K562 (cell line): ENCODE measurements around the gene ARHGAP32. TPM values are rescaled to one million over a fixed set of nuclear protein-coding genes. Genes with fewer than 3 reads are reported as not detected.

ENCODE experiments used
- ATAC-seq: fragments of 200-7000 bp; cut with Tn5 transposase; 3 replicates; pipeline ENCODE4 v1.9.1; 2020; ENCODE audit warnings: moderate library complexity
- BruUV-seq: library from RNA; stranded (reverse); fragments of 400-500 nt; replicated peaks from 2 replicates; lab custom pipeline; 2021; lab: Mats Ljungman, UMichigan
- CTCF ChIA-PET: fragments of 300-600 bp; formaldehyde crosslinking; extraction: SDS; loops from one replicate; lab custom pipeline; 2021; ENCODE audit warnings: low intra/inter-chr PET ratio; lab: Yijun Ruan, JAX
- POLR2A ChIA-PET: fragments of 300-600, 350-650 bp; sonication (Branson Sonifier 250); formaldehyde crosslinking; extraction: SDS; loops from one replicate; lab custom pipeline; 2021; ENCODE audit warnings: antibody characterized with exemption, inconsistent platforms; lab: Yijun Ruan, JAX
- DNase-seq, 4 experiments: peaks; one replicate each; pipeline versions ENCODE4 v3.0.0 to v3.0.0-alpha.2; 2011 to 2018; ENCODE audit warnings: low spot score in 3 of 4, mixed read lengths in 3 of 4; ENCODE audit errors: extremely low read depth in 1 of 4
- FAIRE-seq: peaks from 2 replicates; lab custom pipeline; 2011; peaks lifted over from hg19 to GRCh38; lab: Jason Lieb, UNC
- H2AFZ ChIP-seq: 2 replicates; pipeline ENCODE4 v1.6.0; 2011; ENCODE audit warnings: low read depth, low read length, control low read depth, inconsistent platforms
- H3K27ac ChIP-seq: fragments of 200-600 bp; 3 replicates; pipeline ENCODE4 v1.8.0; 2011; ENCODE audit warnings: low read depth, mild to moderate bottlenecking, control low read depth, inconsistent platforms, low read length, moderate library complexity, mixed read lengths; ENCODE audit errors: extremely low read depth
- H3K27me3 ChIP-seq, 2 experiments: fragments of 300-600 bp in 1 of 2; 2 replicates in 1 of 2; 3 replicates in 1 of 2; pipeline versions ENCODE4 v1.6.0 to v1.8.0; 2011; ENCODE audit warnings: inconsistent platforms in 2 of 2, low read length in 2 of 2, mild to moderate bottlenecking in 1 of 2, mixed read lengths in 1 of 2, moderate library complexity in 1 of 2; ENCODE audit not compliant: control insufficient read depth in 2 of 2, insufficient read depth in 2 of 2
- H3K36me3 ChIP-seq: fragments of 300-600 bp; 3 replicates; pipeline ENCODE4 v1.8.0; 2011; ENCODE audit warnings: mild to moderate bottlenecking, low read length, inconsistent platforms; ENCODE audit not compliant: control insufficient read depth, insufficient read depth
- H3K4me1 ChIP-seq, 2 experiments: fragments of 200-600 bp in 1 of 2; replicated peaks in 1 of 2; 2 replicates in 1 of 2; 3 replicates in 1 of 2; pipeline versions ENCODE4 v1.5.1 to v1.8.0; 2011; ENCODE audit warnings: inconsistent platforms in 2 of 2, low read length in 2 of 2, mild to moderate bottlenecking in 1 of 2, mixed read lengths in 1 of 2, moderate library complexity in 1 of 2; ENCODE audit not compliant: control insufficient read depth in 2 of 2, insufficient read depth in 2 of 2
- H3K4me2 ChIP-seq: 2 replicates; pipeline ENCODE4 v1.6.1; 2011; ENCODE audit warnings: low read length, control low read depth, inconsistent platforms, mixed read lengths; ENCODE audit not compliant: insufficient read depth
- H3K4me3 ChIP-seq: fragments of 200-600 bp; sonication (generic), shearing (Covaris generic); 2 replicates; pipeline ENCODE4 v1.5.1; 2016; ENCODE audit warnings: control low read depth, inconsistent platforms
- H3K79me2 ChIP-seq: fragments of 200-600 bp; 3 replicates; pipeline ENCODE4 v1.8.0; 2011; ENCODE audit warnings: low read length, inconsistent platforms; ENCODE audit not compliant: control insufficient read depth, insufficient read depth
- H3K9ac ChIP-seq, 2 experiments: 2 replicates each; pipeline versions ENCODE4 v1.6.0 to v1.6.1; 2011; ENCODE audit warnings: low read depth in 2 of 2, low read length in 2 of 2, control low read depth in 1 of 2, inconsistent platforms in 1 of 2, mild to moderate bottlenecking in 1 of 2, mixed read lengths in 1 of 2; ENCODE audit not compliant: insufficient read depth in 1 of 2
- H3K9me1 ChIP-seq: one replicate; pipeline ENCODE4 v1.6.0; 2011; ENCODE audit warnings: inconsistent platforms, mild to moderate bottlenecking, low read length, moderate library complexity; ENCODE audit not compliant: control insufficient read depth, insufficient read depth
- H3K9me3 ChIP-seq: replicated peaks from 2 replicates; pipeline ENCODE4 v1.5.1; 2011; ENCODE audit warnings: low read depth, low read length, inconsistent platforms; ENCODE audit not compliant: control insufficient read depth, insufficient read depth
- H4K20me1 ChIP-seq: replicated peaks from 2 replicates; pipeline ENCODE4 v1.6.1; 2011; ENCODE audit warnings: low read length, inconsistent platforms, mixed read lengths; ENCODE audit not compliant: control insufficient read depth, insufficient read depth
- HNRNPK ChIP-seq: fragments of 200-400 bp; formaldehyde crosslinking; IDR thresholded peaks from one replicate; pipeline ENCODE4 v1.6.1; 2018; ENCODE audit warnings: mild to moderate bottlenecking, low read depth, low read length; ENCODE audit not compliant: poor library complexity, severe bottlenecking
- MYNN ChIP-seq, 2 experiments: sonication (generic); formaldehyde crosslinking in 1 of 2; IDR thresholded peaks; 2 replicates each; pipeline versions ENCODE4 v1.5.0 to v1.6.1; 2016 to 2020; ENCODE audit warnings: antibody characterized with exemption in 1 of 2, missing genetic modification reagents in 1 of 2
- POLR2B ChIP-seq: fragments of 450-650 bp; IDR thresholded peaks from 2 replicates; pipeline ENCODE4 v1.6.1; 2018; ENCODE audit warnings: low read depth; ENCODE audit not compliant: partially characterized antibody
- POLR2H ChIP-seq: IDR thresholded peaks from 2 replicates; pipeline ENCODE4 v1.6.1; 2016; ENCODE audit warnings: missing genetic modification characterization, low read depth, mild to moderate bottlenecking, control low read depth, missing compliant biosample characterization, moderate library complexity
- SMAD3 ChIP-seq: fragments of 450-650 bp; formaldehyde crosslinking; conservative IDR thresholded peaks from 2 replicates; pipeline ENCODE4 v1.4.0; 2020; ENCODE audit warnings: mild to moderate bottlenecking
- SMAD4 ChIP-seq: fragments of 250-450 bp; sonication (Bioruptor Pico); conservative IDR thresholded peaks from 2 replicates; pipeline ENCODE4 v1.8.0; 2021; ENCODE audit warnings: inconsistent platforms, mild to moderate bottlenecking, moderate library complexity
- SREBF1 ChIP-seq: fragments of 150-350 bp; IDR thresholded peaks from 2 replicates; pipeline ENCODE4 v1.6.1; 2014; ENCODE audit warnings: antibody characterized with exemption, low read depth, low read length, borderline replicate concordance
- ZFP1 ChIP-seq: fragments of 450-650 bp; formaldehyde crosslinking; IDR thresholded peaks from 2 replicates; pipeline ENCODE4 v1.4.0; 2020; ENCODE audit warnings: mild to moderate bottlenecking, mixed read lengths
- ZNF707 ChIP-seq: fragments of 250-450 bp; sonication (Bioruptor Pico); conservative IDR thresholded peaks from 2 replicates; pipeline ENCODE4 v1.8.0; 2022; ENCODE audit warnings: inconsistent platforms, mild to moderate bottlenecking, moderate library complexity
- WGBS: fragments of 100-300 bp; shearing (Covaris generic); methylation state at CpG from one replicate; pipeline ENCODE4 v1.1.6; 2016; ENCODE audit warnings: low coverage, mixed read lengths; ENCODE audit not compliant: insufficient coverage; ENCODE audit errors: missing lambda C conversion rate; 5-methylcytosine and 5-hydroxymethylcytosine counted together
- in situ Hi-C: fragments of 300-500 bp; cut with MboI; formaldehyde crosslinking; loops from 4 replicates; pipeline ENCODE4 v1.15.0; 2018; ENCODE audit warnings: inconsistent platforms, mixed read lengths
- intact Hi-C: fragments of 100-400 bp; cut with micrococcal nuclease; formaldehyde crosslinking; loops from 2 replicates; pipeline ENCODE4 v1.14.2; 2022
- polyA plus RNA-seq, 8 experiments: library from polyadenylated mRNA; depleted of rRNA in 4 of 8; stranded (reverse) in 5 of 8; unstranded in 3 of 8; fragments of >200 nt; fragmentation: Nextera tagmentation in 2 of 8; fragmentation: Illumina TruSeq in 1 of 8; extraction: Ambion mirVana in 2 of 8; extraction: Trizol in 1 of 8; gene quantifications; 2 replicates each; pipeline versions ENCODE4 v1.2.1 to v1.2.3, GENCODE V29; 2011 to 2014; ENCODE audit warnings: inconsistent platforms in 1 of 8, missing spikeins in 1 of 8
- total RNA-seq, 7 experiments: library from RNA; depleted of rRNA in 6 of 7; stranded (reverse); fragments of >200 nt in 6 of 7; fragmentation: Illumina TruSeq in 2 of 7; extraction: Trizol in 2 of 7; gene quantifications; 2 replicates each; pipeline versions ENCODE4 v1.2.1 to v1.2.3, GENCODE V29; 2011 to 2021; ENCODE audit warnings: low replicate concordance in 1 of 7
- TF ChIP-seq, protein P1 (sequence below), 2 experiments: fragments of 450-650 bp; conservative IDR thresholded peaks; 2 replicates each; pipeline ENCODE4 v1.6.1; 2017; ENCODE audit warnings: mild to moderate bottlenecking in 2 of 2, moderate library complexity in 2 of 2
- TF ChIP-seq, protein P2 (sequence below): conservative IDR thresholded peaks from 2 replicates; pipeline ENCODE4 v1.6.1; 2011; ENCODE audit warnings: low read depth, mild to moderate bottlenecking, low read length; ENCODE audit not compliant: control insufficient read depth

Gene ARHGAP32
- total and polyA plus RNA-seq, 9 of the 15 experiments (the other 6 are each of a cell fraction or from before 2014, with no cell fraction given): 0.18 TPM; not detected in 8

DNA sequence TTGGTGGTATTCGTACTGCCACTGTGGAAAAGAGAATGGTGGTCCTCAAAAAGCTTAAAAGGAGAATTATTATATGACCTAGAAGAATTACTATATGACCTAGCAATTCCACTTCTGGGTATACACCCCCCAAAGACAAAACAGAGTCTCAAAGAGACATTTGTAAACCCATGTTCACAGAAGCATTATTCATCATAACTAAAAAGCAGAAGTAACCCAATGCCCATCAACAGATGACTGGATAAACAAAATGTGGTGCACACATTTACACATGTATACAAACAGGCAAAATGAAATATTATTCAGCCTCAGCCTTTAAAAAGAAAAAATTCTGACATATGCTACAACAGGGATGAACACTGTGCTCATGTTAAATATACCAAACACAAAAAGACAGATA, 89.4 kb downstream of the ARHGAP32 start:
- no peak for TF ChIP-seq MYNN (IDR thresholded peaks at IDR 0.05)
- TF ChIP-seq MYNN (CRISPR knock-in tag; IDR thresholded peaks at IDR 0.05): no peak
- no peak for TF ChIP-seq SMAD3 (CRISPR knock-in tag)
- TF ChIP-seq HNRNPK: no peak
- no peak for TF ChIP-seq POLR2B
- TF ChIP-seq SREBF1: no peak
- TF ChIP-seq ZNF707 (CRISPR knock-in tag): no peak
- no peak for TF ChIP-seq ZFP1 (CRISPR knock-in tag)
- no peak for TF ChIP-seq POLR2H (tag)
- TF ChIP-seq SMAD4 (CRISPR knock-in tag): no peak
- TF ChIP-seq, protein P1, sequence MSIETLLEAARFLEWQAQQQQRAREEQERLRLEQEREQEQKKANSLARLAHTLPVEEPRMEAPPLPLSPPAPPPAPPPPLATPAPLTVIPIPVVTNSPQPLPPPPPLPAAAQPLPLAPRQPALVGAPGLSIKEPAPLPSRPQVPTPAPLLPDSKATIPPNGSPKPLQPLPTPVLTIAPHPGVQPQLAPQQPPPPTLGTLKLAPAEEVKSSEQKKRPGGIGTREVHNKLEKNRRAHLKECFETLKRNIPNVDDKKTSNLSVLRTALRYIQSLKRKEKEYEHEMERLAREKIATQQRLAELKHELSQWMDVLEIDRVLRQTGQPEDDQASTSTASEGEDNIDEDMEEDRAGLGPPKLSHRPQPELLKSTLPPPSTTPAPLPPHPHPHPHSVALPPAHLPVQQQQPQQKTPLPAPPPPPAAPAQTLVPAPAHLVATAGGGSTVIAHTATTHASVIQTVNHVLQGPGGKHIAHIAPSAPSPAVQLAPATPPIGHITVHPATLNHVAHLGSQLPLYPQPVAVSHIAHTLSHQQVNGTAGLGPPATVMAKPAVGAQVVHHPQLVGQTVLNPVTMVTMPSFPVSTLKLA (conservative IDR thresholded peaks at IDR 0.05): no peak
- TF ChIP-seq, protein P2, sequence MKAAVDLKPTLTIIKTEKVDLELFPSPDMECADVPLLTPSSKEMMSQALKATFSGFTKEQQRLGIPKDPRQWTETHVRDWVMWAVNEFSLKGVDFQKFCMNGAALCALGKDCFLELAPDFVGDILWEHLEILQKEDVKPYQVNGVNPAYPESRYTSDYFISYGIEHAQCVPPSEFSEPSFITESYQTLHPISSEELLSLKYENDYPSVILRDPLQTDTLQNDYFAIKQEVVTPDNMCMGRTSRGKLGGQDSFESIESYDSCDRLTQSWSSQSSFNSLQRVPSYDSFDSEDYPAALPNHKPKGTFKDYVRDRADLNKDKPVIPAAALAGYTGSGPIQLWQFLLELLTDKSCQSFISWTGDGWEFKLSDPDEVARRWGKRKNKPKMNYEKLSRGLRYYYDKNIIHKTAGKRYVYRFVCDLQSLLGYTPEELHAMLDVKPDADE: no peak
- Histone ChIP-seq H3K36me3 (no peaks in the 10 kb centered on the region), H3K4me1 (no peaks in the 10 kb centered on the region), H3K79me2 (no peaks in the 10 kb centered on the region), H3K9me3 (no peaks in the 10 kb centered on the region), H3K4me3 (no peak overlapping the region), H3K4me2 (no peak overlapping the region), H3K9me1 (no peaks in the 10 kb centered on the region), H3K27me3 (no peaks in the 10 kb centered on the region), H2AFZ (no peak overlapping the region), H3K27ac (no peak overlapping the region), H3K9ac (no peak overlapping the region), H4K20me1 (no peaks in the 10 kb centered on the region)
- BruUV-seq: no TSS peak
- POLR2A ChIA-PET: no interaction called here
- CTCF ChIA-PET: no interaction called here
- in situ Hi-C loops (no loop called here), intact Hi-C loops (no loop called here)
- FAIRE-seq (no peak), ATAC-seq (no peak), DNase-seq (no peak)
- WGBS: 0% methylated on average over 1 of the region's 1 CpG
